Fibroblast of pulmonary artery (primary cell): ENCODE results near the gene DEFB128.
"Not testable (repeated sequence)": the region's sequence is repeated elsewhere in the genome, so short reads cannot be mapped to it uniquely, and the experiment has no call there.

ENCODE experiments used
- DNase-seq: peaks from one replicate; pipeline ENCODE4 v3.0.0-alpha.2; 2010; ENCODE audit warnings: low read depth
- H3K4me3 ChIP-seq: replicated peaks from 2 replicates; pipeline ENCODE4 v1.5.1; 2011; ENCODE audit warnings: low read depth, mild to moderate bottlenecking, control low read depth, low read length, moderate library complexity
- CTCF ChIP-seq: IDR thresholded peaks from 2 replicates; pipeline ENCODE4 v1.5.1; 2011; ENCODE audit warnings: mild to moderate bottlenecking, control low read depth, low read length, inconsistent platforms; ENCODE audit errors: missing control alignments

The DEFB128 gene

DNA sequence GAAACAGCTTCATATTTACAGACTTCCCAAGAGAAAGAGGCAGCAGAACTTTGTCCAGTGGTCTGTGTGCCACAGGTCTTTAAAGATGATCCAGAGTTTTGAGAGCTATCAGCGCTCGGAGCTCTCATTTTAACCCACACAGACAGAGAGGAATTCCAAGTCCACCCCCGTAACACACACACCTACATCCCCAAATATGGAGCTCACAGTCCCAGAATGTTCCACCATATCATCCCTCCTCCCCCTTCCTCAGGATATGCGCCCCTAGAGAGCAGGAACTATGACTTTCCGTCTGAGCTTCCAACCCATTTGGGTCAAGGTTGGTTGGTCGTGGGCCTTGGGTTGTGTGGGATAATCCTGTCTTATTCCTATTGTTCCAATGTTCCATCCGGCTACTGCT, at the start of gene DEFB128:
TSS of gene DEFB128 (minus strand) at position 101 of the 400 bp plus-strand sequence. CDS start at position 13, 88 bp downstream.
- no peak for TF ChIP-seq CTCF
- H3K4me3 ChIP-seq = no peak within 1 kb of the TSS
- no peak for DNase-seq

- TF ChIP-seq CTCF = no peak
- H3K4me3 ChIP-seq = no peak overlapping the region
- no peak for DNase-seq
Observed at GRCh38 chr20:237929-238328, 48.4 kb upstream of the DEFB128 start.

- no peak overlapping the region for H3K4me3 ChIP-seq
- DNase-seq = no peak
Observed at GRCh38 chr20:237489-237888, 48.0 kb upstream of the DEFB128 start.

DNA sequence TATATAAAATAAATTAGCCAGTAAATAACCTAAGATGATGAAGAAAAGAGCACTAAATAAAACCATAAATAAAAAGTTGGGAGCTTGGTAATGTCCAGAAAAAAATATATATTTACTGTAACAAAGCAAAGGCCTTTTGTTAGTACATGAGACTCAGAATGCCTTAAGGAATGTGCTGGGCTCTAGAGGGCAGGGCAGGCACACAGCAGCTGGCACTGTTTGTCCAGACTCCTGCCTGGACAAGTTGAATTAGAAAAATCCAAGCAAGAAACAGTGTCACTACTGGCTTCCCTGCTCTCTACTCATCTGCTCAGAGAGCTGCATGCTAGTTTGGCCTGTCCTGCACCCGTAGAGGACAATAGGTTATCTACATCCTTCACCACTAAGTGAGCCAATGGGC, 46.4 kb upstream of the DEFB128 start:
- peak; percentile 22 for DNase-seq
- no peak overlapping the region for H3K4me3 ChIP-seq
- TF ChIP-seq CTCF = no peak

More at GRCh38 chr20:237489-237888, 48.0 kb upstream of the DEFB128 start:
- no peak for TF ChIP-seq CTCF

- TF ChIP-seq CTCF = no peak
- no peak for DNase-seq
- no peak overlapping the region for H3K4me3 ChIP-seq
Observed at GRCh38 chr20:227439-228105, 38.1 kb upstream of the DEFB128 start.

DNA sequence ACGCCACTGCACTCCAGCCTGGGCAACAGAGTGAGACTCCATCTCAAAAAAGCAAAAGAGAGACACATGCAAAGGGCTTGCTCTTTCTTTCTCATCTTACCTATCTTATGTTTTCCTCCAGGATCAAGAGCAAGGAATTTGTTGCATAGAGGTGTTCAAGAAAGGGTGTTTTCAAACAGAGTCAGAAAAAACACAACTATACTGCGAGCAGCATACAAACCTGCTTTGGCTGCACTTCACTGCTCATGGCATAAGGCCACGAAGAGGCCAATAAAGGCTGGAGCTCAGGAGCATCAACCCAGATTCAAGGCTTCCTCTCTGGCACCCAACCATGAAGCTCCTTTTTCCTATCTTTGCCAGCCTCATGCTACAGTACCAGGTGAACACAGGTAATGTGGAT, 37.4 kb upstream of the DEFB128 start, which contains the start of gene DEFB129:
TSS of gene DEFB129 (plus strand) at position 301 of the 400 bp plus-strand sequence. CDS start at position 332, 31 bp downstream.
- no peak for TF ChIP-seq CTCF
- no peak within 1 kb of the TSS for H3K4me3 ChIP-seq
- DNase-seq = no peak

DNA sequence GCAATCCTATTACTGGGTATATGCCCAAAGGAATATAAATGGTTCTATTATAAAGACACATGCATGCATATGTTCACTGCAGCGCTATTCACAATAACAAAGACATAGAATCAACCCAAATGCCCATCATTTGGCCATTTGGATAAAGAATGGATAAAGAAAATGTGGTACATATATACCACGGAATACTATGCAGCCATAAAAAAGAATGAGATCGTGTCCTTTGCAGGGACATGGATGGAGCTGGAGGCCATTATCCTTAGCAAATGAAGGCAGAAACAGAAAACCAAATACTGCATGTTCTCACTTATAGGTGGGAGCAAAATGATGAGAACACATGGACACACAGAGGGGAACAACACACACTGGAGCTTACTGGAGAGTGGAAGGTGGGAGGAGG, 36.4 kb upstream of the DEFB128 start:
- not testable (repeated sequence) for H3K4me3 ChIP-seq, DNase-seq
